ENCODE measurements around the gene ZNF716. TPM values are rescaled to one million over a fixed set of nuclear protein-coding genes. Genes with fewer than 3 reads are reported as not detected.
A peak's percentile ranks its signal among the peaks of the same experiment; 100 is the strongest.
"Not testable (repeated sequence)": the region's sequence is repeated elsewhere in the genome, so short reads cannot be mapped to it uniquely, and the experiment has no call there.

The ZNF716 gene
- total and polyA plus RNA-seq, 8 donors, result not detected

DNA sequence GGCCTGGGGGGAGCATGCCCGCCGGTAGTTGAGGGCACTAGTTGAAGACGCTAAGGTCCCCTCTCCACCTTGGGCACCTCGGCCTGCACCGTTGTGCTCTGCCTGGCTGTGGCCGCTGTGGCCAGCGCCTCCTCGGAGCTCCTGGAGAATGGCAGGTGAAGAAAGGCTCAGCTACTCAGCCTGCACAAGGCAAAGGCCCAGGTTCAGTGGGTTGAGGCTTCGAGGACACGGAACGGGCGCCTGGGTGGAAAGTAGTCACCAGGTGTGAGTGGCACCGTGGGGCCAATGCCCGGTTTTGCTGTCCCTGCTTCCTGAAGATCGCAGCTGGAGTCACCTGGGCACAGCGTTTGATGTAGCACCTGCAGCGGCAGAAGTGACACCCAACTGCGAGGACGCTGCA, 12.4 kb upstream of the ZNF716 start:
- DNase-seq, result no peak
- Histone ChIP-seq H3K27me3 (no peaks in the 10 kb centered on the region), H3K4me3 (no peak overlapping the region), H3K36me3 (no peaks in the 10 kb centered on the region), H3K4me1 (no peaks in the 10 kb centered on the region), H3K27ac (no peak overlapping the region), H3K9me3 (no peaks in the 10 kb centered on the region)
- WGBS, 2 donors, result 80 to 84% methylated on average over 19 of the region's 19 CpGs
- TF ChIP-seq, protein P1, sequence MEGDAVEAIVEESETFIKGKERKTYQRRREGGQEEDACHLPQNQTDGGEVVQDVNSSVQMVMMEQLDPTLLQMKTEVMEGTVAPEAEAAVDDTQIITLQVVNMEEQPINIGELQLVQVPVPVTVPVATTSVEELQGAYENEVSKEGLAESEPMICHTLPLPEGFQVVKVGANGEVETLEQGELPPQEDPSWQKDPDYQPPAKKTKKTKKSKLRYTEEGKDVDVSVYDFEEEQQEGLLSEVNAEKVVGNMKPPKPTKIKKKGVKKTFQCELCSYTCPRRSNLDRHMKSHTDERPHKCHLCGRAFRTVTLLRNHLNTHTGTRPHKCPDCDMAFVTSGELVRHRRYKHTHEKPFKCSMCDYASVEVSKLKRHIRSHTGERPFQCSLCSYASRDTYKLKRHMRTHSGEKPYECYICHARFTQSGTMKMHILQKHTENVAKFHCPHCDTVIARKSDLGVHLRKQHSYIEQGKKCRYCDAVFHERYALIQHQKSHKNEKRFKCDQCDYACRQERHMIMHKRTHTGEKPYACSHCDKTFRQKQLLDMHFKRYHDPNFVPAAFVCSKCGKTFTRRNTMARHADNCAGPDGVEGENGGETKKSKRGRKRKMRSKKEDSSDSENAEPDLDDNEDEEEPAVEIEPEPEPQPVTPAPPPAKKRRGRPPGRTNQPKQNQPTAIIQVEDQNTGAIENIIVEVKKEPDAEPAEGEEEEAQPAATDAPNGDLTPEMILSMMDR (IDR thresholded peaks at IDR 0.05), result no peak
- no peak for FAIRE-seq
- intact Hi-C loops (cut with DNase I), result no loop called here
- no peak for ATAC-seq

DNA sequence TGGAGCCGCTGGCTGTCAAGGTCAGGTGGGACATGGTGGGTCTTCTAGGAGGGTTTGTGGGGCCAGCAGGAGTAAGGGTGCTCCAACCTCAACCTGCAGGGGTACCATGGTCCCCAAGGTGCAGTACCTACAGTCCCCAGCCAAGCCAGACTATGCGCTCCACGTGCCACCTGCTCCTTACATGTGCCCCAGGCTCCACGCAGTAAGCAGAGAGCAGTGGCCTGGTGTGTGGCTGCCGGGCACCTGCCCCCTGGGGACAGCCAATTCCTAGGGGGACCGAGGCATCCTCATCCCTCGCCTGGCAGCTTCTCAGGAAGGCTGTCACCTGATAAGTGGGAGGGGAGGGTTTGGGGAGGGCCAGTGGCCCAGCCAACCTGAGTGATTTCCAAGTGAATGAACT, 11.7 kb upstream of the ZNF716 start:
- no peak for FAIRE-seq
- H3K27ac ChIP-seq, result no peak overlapping the region
- intact Hi-C loops (cut with DNase I), result no loop called here
- DNase-seq, result peak in 1 of 6 donors; percentile 55
- H3K4me1 ChIP-seq, result no peaks in the 10 kb centered on the region
- H3K36me3 ChIP-seq, result no peaks in the 10 kb centered on the region
- TF ChIP-seq, protein P1 (IDR thresholded peaks at IDR 0.05), result no peak
- H3K9me3 ChIP-seq, result no peaks in the 10 kb centered on the region
- H3K27me3 ChIP-seq, result no peaks in the 10 kb centered on the region
- H3K4me3 ChIP-seq, result no peak overlapping the region
- ATAC-seq, result no peak
- 60 to 74% methylated on average over 7 of the region's 7 CpGs for WGBS, 2 donors

DNA sequence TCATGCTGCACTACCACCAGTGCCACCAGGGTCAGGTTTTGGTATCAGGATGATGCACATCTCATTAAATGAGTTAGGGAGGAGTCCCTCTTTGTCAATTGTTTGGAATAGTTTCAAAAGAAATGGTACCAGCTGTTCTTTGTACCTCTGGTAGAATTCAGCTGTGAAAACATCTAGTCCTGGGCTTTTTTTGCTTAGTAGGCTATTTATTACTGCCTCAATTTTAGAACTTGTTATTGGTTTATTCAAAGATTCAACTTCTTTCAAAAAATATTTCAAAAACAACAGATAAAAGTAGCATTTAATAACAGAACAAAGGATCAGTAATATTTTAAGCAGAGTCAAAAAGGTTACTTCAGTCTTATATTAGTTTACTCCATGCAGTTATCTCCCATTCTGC, 6.4 kb upstream of the ZNF716 start:
- DNase-seq, result no peak
- ATAC-seq, result no peak
- Histone ChIP-seq H3K4me3 (no peak overlapping the region), H3K9me3 (no peaks in the 10 kb centered on the region), H3K4me1 (no peaks in the 10 kb centered on the region), H3K27ac (no peak overlapping the region), H3K27me3 (no peaks in the 10 kb centered on the region), H3K36me3 (no peaks in the 10 kb centered on the region)
- TF ChIP-seq, protein P1 (IDR thresholded peaks at IDR 0.05), result no peak
- intact Hi-C loops (cut with DNase I), result no loop called here
- no peak for FAIRE-seq

DNA sequence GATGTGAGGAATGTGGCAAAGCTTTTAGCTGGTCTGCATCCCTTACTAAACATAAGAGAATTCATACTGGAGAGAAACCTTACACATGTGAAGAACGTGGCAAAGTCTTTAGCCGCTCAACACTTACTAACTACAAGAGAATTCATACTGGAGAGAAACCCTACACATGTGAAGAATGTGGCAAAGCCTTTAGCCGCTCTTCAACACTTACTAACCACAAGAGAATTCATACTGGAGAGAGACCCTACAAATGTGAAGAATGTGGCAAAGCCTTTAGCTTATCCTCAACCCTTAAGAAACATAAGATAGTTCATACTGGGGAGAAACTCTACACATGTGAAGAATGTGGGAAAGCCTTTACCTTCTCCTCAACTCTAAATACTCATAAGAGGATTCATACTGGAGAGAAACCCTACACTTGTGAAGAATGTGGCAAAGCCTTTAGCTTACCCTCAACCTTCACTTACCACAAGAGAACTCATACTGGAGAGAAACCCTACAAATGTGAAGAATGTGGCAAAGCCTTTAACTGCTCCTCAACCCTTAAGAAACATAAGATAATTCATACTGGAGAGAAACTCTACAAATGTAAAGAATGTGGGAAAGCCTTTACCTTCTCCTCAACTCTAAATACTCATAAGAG, 19.3 kb downstream of the ZNF716 start:
- 67 to 75% methylated on average over 3 of the region's 3 CpGs for WGBS, 2 donors
- H3K4me1 ChIP-seq; H3K27ac ChIP-seq; intact Hi-C loops (cut with DNase I); FAIRE-seq; H3K9me3 ChIP-seq; H3K4me3 ChIP-seq; DNase-seq; H3K36me3 ChIP-seq; H3K27me3 ChIP-seq; ATAC-seq: not testable (repeated sequence)

DNA sequence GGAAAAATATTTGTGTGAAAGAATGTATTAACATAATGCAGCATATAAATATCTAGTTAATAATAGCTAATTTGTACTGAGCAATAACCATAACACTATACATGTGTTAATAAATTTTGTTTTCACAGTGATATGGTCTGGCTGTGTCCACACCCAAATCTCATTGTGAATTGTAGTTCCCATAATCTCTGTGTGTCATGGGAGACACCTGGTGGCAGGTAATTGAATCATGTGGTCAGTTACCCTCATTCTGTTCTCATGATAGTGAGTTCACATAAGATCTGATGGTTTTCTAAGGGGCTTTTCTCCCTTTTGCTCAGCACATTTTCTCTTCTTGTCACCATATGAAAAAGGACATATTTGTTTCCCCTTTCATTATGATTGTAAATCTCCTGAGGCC, 30.3 kb downstream of the ZNF716 start:
- H3K36me3 ChIP-seq; intact Hi-C loops (cut with DNase I): not testable (repeated sequence)

DNA sequence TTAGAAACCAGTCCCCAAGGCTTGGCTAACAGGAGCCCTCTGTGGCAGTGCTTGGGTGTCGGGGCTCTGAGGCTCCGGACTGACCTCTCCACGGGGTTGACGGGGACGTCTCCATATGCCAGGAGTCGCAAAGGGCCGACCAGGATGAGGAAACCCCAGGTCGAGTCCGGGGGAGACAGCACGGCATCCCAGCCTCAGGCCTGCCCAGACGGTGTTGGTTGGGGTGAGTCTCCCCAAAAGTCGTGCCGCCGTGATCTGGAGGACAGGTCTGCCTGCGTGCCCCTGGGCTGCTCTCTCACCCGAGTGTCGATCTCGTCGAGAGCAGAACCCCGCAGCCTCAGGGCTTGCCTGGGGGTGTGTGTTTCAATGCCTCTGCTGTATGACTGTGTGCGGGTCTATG, 35.0 kb downstream of the ZNF716 start:
- peak in 2 of 6 donors; percentile 8 to 53 for DNase-seq
- H3K36me3 ChIP-seq; FAIRE-seq; intact Hi-C loops (cut with DNase I); H3K27me3 ChIP-seq; ATAC-seq; H3K9me3 ChIP-seq; H3K4me3 ChIP-seq; H3K4me1 ChIP-seq; H3K27ac ChIP-seq: not testable (repeated sequence)
- WGBS, 2 donors, result 73 to 84% methylated on average over 21 of the region's 21 CpGs

More for the DNA sequence above, 30.3 kb downstream of the ZNF716 start:
- not testable (repeated sequence) for H3K4me3 ChIP-seq, H3K27me3 ChIP-seq, H3K9me3 ChIP-seq, DNase-seq, ATAC-seq, H3K27ac ChIP-seq, FAIRE-seq, H3K4me1 ChIP-seq
